HG03565 (cell line): Measurements from ENCODE around the gene TUBB3.
A peak's percentile ranks its signal among the peaks of the same experiment; 100 is the strongest.
"Not testable (repeated sequence)": the region's sequence is repeated elsewhere in the genome, so short reads cannot be mapped to it uniquely, and the experiment has no call there.

ENCODE experiments used
- ATAC-seq: cut with Tn5 transposase; IDR thresholded peaks from one replicate; pipeline ENCODE4 v1.9.1; 2021; ENCODE audit warnings: mild to moderate bottlenecking, moderate library complexity; ENCODE audit not compliant: unreplicated experiment

TUBB3 gene

DNA sequence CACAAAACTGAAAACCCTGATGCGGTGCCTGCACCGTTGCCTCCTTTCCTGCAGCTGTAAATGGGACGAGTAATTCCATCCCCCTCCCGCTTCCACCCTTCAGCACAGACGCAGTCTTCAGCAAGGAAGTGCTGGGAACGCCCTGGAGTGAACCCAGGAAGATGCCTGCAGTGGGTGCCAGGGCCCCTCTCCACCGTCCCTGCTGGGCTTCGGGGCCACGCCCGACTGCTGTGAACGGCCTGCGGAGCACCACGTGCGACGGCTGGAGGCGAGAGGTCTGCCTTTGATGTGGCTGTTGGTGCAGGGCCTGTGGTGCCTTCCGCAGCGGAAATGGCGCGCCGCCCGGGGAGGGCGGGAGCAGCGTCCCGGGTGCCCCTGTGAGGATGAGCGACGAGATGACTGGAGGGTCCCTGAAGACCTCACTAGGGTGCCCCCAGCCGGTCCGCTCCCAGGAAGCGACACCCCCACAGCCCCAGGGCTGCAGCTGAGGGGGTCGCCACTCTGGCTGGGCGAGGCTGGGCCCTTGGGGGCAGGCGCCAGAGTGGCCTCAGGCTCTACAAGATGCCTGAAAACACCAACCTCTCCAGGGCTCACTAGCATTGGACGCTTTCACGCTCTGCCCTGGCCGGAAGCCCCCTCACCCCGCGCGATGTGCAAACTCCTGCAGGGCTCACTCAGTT is 5.2 kb upstream of the TUBB3 start:
- peak; percentile 73 for ATAC-seq

DNA sequence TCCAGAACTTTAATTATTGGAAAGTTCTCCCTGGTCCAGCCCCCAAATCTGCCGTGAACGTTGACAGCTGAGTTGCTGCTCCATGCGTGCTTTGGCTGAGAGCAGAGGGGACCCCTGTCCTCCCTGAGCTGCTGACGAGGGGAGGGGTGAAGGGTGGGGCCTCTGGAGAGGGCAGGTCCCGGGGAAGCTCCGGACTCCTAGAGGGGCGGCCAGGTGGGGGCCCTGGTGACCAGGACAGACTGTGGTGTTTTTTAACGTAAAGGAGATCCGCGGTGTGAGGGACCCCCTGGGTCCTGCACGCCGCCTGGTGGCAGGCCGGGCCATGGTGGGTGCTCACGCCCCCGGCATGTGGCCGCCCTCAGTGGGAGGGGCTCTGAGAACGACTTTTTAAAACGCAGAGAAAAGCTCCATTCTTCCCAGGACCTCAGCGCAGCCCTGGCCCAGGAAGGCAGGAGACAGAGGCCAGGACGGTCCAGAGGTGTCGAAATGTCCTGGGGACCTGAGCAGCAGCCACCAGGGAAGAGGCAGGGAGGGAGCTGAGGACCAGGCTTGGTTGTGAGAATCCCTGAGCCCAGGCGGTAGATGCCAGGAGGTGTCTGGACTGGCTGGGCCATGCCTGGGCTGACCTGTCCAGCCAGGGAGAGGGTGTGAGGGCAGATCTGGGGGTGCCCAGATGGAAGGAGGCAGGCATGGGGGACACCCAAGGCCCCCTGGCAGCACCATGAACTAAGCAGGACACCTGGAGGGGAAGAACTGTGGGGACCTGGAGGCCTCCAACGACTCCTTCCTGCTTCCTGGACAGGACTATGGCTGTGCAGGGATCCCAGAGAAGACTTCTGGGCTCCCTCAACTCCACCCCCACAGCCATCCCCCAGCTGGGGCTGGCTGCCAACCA is 4.4 kb upstream of the TUBB3 start, which contains the start of gene MC1R:
Gene MC1R (plus strand): TSS at position 410 of the 895 bp plus-strand sequence. CDS start 397 bp downstream, at position 807.
- no peak for ATAC-seq

DNA sequence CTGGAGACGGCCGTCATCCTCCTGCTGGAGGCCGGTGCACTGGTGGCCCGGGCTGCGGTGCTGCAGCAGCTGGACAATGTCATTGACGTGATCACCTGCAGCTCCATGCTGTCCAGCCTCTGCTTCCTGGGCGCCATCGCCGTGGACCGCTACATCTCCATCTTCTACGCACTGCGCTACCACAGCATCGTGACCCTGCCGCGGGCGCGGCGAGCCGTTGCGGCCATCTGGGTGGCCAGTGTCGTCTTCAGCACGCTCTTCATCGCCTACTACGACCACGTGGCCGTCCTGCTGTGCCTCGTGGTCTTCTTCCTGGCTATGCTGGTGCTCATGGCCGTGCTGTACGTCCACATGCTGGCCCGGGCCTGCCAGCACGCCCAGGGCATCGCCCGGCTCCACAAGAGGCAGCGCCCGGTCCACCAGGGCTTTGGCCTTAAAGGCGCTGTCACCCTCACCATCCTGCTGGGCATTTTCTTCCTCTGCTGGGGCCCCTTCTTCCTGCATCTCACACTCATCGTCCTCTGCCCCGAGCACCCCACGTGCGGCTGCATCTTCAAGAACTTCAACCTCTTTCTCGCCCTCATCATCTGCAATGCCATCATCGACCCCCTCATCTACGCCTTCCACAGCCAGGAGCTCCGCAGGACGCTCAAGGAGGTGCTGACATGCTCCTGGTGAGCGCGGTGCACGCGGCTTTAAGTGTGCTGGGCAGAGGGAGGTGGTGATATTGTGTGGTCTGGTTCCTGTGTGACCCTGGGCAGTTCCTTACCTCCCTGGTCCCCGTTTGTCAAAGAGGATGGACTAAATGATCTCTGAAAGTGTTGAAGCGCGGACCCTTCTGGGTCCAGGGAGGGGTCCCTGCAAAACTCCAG is 3.4 kb upstream of the TUBB3 start:
- ATAC-seq = no peak

DNA sequence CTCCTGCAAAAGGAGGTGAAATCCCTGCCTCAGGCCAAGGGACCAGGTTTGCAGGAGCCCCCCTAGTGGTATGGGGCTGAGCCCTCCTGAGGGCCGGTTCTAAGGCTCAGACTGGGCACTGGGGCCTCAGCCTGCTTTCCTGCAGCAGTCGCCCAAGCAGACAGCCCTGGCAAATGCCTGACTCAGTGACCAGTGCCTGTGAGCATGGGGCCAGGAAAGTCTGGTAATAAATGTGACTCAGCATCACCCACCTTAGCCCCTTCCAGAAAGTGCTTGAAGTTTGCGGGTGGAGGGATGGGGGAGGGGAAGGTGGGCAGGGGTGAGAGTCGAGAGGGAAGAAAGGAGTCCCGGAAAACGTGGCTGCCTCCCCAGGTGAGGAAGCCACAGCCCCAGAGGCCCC is 2.4 kb upstream of the TUBB3 start:
- ATAC-seq = no peak

DNA sequence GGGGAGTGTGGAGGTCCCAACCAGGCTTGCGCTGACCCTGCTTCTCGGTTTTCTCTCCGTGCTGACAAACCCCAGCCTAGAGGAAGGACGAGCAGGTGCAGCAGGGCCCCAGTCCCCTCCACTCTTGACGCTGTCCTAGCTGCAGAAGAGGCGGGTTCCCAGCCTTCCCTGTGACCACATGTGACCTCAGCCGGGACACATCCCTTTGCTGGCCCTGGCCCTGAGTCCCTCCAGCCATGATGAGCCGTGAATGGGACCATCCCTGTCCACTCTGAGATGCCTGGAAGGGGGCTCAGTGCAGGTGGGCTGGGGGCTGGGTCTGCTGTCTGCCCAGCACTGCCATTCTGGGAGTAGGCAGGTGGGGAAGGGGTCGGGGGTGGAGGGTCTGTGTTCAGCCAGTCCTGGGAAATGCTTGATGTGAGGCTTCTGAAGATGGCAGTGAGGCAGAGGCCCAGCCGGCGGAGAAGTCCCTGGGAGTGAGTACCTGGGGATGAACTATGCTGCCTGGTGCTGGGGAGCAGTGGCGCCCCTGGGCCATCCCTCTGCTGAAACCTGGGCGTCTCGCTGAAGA is 1.9 kb upstream of the TUBB3 start:
- ATAC-seq = no peak

DNA sequence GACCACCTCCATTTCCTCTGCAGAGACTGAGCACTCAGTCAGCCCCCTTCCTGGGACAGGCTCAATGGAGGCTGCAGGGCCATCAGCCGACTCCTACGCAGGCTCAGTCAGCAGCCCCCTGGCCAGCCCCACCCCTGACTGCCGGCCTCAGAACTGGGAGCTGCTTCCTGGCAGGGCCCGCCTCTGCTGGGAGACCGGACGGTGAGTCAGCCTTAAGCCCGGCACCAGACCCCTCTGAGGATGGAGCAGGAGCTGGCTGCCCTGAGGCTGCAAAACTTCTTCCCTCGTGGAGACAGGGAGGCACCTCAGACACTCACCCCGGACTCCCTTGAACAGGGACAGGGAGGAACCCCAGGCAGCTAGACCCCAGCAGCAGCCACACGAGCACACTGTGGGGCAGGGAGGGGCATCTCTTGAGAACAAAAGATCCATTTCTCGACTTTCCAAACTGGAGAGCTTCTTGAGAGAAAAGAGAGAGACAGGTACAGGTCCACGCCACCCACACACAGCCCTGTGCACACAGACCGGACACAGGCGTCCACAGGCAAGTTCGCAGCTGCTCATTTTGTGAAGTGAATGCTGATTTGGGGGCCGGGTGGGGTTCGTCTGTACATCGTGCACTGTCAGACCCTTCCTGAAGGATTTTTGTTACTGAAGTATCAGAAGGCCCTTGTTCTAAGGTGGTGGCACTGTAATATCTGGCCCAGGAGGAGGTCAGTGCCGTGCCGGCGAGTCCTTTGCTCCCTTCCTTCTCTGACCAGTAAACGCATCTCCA is 1.3 kb upstream of the TUBB3 start:
- no peak for ATAC-seq

DNA sequence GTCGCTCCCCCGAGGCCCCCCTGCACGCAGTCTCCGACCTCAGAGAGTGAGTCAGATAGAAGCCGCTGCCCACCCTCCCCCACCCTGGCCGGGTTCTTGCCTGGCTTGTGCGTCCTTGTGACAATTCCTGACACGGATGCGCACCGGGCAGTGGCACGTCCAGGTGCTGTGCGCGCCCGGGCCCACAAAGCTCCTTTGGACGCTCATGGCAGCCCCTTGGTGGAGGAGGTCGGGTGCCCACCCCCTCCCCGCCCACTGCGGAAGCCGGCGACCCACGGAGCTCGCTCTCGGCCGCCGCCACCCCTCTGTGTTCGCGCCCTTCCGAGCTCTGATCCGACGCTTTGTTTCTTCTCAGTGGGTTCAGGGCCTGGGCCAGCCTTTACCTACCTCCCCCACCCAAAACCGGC is 662 bp upstream of the TUBB3 start:
- no peak for ATAC-seq

DNA sequence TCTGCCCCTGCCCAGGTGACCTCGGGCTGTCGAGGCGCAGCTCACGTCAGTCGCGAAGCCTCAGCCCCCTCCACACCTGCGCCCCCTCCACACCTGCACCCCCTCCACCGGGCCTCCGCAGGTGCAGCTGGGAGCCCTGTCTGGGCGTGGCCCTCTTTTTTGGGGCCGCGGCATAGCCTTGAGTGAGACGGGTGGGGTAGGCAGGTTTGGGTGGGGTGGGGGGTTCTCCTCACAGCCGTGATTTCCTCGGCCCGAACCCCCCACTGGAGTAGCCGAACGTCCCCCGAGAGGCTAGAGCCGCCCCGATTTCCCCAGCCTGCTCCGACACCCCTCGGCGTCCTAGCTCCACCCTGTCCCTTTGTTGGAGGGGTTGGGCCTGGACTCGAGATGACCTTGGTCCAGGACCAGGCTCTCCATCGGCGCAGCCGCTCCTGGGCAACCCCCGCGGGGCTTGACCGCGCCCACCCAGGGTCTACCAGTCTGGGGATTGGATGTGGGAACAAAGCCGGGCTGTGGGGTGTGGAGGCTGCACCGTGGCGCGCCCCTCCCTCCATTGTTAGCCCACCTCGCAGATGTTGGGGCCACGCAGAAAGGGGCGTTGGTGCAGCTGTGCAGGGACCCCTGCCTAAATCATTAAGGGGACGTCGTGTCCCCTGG is 626 bp downstream of the TUBB3 start:
- no peak for ATAC-seq

DNA sequence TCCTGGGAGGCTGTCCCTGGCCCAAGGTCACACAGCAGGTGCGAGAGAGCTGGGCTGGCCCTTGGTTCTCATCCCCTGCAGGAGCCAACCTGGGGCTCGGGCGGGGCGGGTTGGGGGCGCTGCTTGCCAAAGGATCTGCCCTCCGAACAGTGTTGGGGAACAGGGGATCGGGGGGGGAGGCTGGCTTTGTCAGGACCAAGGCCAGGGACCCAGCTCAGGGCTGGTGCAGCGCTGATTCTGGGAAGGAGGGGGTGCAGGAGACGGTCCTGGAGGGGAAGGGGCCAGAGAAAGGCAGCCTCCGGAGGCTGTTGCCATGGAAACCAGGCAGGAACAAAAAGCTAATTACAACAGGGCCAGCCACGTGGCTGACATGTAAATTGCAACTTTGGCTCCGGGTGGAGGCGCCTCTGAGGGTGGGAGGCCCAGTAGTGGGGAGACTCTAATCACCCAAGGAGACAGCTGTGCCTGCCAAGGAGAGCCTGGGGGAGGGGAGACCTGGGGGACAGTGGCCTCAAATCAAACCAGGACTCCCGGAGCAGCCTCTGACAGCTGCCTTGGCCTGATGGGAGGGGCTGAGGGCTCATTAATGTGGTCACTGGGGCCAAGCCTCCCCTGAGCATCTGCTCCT is 1.3 kb downstream of the TUBB3 start:
- ATAC-seq = no peak

DNA sequence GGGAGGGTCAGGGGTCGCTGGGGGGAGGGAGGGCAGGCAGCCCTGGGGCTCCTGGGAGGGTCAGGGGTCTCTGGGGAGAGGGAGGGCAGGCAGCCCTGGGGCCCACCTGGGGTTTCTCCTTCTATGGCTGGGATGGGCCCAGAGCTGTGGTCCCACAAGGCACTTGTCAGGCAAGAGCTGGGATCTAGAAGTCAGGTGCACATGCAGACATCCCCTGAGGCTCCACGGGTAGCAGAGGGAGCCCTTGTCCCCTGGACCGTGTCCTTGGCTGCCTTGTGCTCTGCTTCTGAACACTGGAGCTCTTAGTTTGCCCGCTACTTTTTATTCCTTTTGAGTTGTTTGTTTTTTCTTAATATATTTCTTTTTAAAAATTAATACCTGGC is 1.8 kb downstream of the TUBB3 start:
- no peak for ATAC-seq

DNA sequence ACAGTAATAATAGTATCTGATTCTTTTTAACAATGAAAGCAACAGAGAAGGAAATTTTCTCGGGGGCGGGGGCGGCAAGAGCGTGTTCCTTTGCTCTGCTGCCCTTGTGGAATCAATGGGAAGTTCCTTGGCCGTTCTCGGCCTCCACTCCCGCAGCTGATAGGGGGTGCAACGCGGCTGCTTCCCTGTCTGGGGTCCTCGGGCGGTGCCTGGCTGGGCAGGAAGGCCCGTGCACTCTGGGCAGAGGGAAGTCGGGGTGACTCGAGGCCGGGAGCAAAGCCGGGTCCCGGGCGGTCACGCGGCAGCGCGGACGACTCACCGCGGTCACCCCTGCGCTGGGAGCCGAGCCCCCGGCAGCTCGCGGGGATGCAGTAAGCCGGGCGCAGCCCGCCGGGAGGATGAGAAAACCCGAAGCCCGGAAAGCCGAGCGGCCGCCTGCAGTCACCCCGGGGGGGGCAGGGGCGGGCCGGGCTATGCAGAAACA is 2.5 kb downstream of the TUBB3 start:
- peak; percentile 8 for ATAC-seq

DNA sequence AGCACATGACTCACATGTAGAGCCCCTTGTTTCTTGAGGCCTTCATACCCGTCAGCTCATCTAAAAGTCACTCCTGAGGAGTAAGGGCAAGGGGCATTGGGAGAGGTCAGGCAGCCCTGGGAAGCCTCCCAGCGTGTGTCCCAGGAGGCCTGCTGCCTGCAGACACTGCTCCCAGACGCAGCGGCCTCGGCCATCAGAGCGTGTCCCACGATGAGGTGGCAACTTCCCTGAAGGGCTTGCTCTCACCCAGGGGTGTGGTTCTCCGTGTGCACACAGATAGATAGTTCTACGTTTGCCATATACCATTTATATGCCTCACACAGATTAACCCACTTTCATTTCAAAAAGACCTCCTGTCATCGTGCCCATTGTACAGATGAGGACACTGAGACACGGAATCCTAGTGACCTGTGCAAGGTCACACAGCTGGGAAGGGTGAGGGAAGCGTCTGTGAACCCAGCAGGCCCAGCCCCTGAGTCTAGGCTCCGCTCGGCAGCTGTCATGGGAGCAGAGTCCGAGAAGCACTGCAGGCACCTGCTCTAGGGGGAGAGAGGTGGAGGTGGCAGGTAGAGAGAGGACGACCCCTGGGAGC is 8.3 kb downstream of the TUBB3 start:
- ATAC-seq = no peak

DNA sequence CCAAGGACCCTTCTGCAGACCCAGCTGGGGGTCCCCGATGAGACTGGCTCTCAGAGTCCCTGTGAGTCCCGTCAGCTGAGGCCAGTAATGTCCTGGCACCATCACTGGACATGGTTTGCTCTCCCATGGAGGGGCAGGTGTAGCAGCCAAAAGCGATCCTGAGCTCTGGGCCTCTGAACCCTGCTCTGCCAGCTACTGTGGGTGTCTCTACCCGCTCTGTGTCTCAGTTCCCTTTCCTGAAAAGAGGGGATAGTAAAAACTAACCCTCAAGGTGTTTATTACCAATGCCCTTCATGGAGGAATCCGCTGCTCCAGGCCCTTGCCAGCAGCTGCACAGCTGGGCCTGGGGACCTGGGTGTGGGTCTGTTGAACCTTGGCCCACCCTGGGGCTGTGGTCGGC is 8.8 kb downstream of the TUBB3 start:
- no peak for ATAC-seq

DNA sequence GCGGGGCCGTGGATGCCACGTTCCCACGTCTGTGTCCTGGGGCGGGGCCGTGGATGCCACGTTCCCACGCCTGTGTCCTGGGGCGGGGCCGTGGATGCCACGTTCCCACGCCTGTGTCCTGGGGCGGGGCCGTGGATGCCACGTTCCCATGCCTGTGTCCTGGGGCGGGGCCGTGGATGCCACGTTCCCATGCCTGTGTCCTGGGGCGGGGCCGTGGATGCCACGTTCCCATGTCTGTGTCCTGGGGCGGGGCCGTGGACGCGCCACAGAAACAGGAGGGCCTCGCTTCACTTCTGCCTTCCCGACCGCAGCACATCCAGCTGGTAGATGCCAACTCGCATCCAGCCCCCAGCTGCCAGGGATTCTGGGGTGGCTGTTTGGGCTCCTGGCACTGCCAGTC is 10.9 kb downstream of the TUBB3 start:
- not testable (repeated sequence) for ATAC-seq

DNA sequence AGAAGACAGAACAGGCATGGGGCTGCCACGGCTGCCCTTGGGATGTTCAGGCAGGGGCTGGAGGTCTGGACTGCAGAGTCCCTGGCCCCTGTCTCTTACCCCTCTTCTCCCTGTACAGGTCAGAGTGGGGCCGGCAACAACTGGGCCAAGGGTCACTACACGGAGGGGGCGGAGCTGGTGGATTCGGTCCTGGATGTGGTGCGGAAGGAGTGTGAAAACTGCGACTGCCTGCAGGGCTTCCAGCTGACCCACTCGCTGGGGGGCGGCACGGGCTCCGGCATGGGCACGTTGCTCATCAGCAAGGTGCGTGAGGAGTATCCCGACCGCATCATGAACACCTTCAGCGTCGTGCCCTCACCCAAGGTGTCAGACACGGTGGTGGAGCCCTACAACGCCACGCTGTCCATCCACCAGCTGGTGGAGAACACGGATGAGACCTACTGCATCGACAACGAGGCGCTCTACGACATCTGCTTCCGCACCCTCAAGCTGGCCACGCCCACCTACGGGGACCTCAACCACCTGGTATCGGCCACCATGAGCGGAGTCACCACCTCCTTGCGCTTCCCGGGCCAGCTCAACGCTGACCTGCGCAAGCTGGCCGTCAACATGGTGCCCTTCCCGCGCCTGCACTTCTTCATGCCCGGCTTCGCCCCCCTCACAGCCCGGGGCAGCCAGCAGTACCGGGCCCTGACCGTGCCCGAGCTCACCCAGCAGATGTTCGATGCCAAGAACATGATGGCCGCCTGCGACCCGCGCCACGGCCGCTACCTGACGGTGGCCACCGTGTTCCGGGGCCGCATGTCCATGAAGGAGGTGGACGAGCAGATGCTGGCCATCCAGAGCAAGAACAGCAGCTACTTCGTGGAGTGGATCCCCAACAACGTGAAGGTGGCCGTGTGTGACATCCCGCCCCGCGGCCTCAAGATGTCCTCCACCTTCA is 11.7 kb downstream of the TUBB3 start:
- ATAC-seq = no peak

DNA sequence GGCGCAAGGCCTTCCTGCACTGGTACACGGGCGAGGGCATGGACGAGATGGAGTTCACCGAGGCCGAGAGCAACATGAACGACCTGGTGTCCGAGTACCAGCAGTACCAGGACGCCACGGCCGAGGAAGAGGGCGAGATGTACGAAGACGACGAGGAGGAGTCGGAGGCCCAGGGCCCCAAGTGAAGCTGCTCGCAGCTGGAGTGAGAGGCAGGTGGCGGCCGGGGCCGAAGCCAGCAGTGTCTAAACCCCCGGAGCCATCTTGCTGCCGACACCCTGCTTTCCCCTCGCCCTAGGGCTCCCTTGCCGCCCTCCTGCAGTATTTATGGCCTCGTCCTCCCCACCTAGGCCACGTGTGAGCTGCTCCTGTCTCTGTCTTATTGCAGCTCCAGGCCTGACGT is 12.5 kb downstream of the TUBB3 start:
- not testable (repeated sequence) for ATAC-seq

DNA sequence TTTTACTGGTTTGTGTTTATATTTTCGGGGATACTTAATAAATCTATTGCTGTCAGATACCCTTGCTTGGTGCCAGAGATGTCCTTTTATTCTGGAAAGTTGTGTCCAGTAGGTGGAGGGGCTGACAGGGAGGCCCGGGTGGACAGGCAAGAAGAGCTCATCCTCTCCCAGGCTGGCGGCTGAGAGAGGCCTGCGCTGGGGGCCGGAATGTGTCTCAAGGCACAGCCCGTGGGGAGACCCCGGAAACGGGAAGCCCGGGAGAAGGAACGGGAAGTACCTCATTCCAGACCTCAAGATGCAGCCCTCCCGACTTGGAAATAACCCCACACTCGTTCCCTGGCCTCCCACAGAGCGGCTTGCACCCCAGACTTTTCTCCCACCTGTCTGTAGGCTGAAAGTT is 12.9 kb downstream of the TUBB3 start:
- no peak for ATAC-seq

DNA sequence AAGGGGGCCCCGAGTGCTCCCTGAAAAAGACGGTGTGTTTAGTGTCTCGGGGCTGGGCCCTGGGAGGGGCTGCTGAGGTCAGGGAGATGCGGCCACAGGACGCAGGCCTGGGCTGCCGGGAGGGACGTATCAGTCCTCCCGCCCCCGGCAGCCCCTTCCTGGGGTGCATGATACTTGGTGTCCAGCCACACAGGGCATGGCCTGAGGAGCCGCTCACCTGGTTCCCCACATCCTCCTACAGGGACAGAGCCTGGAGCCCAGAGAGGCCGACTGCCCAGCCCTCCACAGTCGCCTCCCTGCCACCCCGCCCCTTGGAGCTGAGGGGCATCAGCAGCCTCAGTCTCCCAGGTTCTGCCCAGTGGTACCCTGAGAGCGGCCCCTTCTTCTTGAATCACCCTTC is 13.4 kb downstream of the TUBB3 start:
- ATAC-seq = no peak
